ENCODE measurements around the gene ZNF280D. TPM values are rescaled to one million over a fixed set of nuclear protein-coding genes. Genes with fewer than 3 reads are reported as not detected.

The ZNF280D gene
- total RNA-seq, 1 donor from 2014 or later: 10.0 TPM

DNA sequence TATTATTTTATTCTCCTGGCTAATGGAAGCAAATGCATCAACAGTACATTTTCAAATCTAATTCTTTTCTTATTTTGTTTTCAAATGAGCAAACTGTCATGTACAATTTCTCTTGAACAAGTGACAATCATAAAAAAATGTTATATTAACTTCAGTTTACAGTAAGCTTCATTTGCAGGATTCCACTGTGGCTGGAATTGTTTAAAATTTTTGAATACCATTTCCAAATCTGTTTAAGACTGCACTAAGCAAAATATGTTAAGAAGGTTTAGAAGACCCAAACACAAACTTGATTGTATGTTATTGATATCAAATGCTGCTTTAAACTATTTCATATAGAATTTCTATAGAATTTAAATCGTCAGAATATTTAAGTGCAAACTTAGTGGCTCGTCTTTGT, 92.8 kb downstream of the ZNF280D start:
- Mint-ChIP-seq H3K4me3 (no peak overlapping the region), H3K36me3 (ENCODE audit: low read depth) (no peaks in the 10 kb centered on the region), H3K27me3 (ENCODE audit: low read depth) (no peaks in the 10 kb centered on the region), H3K4me1 (peaks cover 14% of the 10 kb centered on the region), H3K27ac (ENCODE audit: unreplicated experiment) (no peak overlapping the region), H3K9me3 (no peaks in the 10 kb centered on the region)
- no peak for DNase-seq (ENCODE audit: low read depth, low spot score)
- TF ChIP-seq, protein P1, sequence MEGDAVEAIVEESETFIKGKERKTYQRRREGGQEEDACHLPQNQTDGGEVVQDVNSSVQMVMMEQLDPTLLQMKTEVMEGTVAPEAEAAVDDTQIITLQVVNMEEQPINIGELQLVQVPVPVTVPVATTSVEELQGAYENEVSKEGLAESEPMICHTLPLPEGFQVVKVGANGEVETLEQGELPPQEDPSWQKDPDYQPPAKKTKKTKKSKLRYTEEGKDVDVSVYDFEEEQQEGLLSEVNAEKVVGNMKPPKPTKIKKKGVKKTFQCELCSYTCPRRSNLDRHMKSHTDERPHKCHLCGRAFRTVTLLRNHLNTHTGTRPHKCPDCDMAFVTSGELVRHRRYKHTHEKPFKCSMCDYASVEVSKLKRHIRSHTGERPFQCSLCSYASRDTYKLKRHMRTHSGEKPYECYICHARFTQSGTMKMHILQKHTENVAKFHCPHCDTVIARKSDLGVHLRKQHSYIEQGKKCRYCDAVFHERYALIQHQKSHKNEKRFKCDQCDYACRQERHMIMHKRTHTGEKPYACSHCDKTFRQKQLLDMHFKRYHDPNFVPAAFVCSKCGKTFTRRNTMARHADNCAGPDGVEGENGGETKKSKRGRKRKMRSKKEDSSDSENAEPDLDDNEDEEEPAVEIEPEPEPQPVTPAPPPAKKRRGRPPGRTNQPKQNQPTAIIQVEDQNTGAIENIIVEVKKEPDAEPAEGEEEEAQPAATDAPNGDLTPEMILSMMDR (conservative IDR thresholded peaks at IDR 0.05): no peak

DNA sequence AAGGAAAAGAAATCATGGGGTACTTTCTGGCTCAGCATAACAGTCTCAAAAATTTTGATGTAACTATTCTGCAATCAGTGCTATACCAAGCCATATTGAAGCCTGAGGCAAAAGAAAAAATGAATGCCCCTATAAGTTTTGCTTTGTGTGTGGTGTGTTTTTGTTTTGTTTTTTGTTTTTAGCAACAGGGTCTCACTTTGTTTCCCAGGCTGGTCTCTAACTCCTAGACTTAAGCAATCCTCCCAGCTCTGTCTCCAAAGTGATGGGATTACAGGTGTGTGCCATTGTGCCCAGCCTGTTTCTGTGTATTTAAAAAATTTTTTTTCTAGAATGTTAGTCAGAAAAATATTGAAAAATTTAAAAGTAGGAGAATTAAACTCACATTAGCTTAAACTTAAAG, 93.2 kb downstream of the ZNF280D start:
- Mint-ChIP-seq H3K4me3 (no peak overlapping the region), H3K4me1 (peaks cover 14% of the 10 kb centered on the region), H3K9me3 (no peaks in the 10 kb centered on the region), H3K36me3 (ENCODE audit: low read depth) (no peaks in the 10 kb centered on the region), H3K27ac (ENCODE audit: unreplicated experiment) (no peak overlapping the region), H3K27me3 (ENCODE audit: low read depth) (no peaks in the 10 kb centered on the region)
- no peak for DNase-seq (ENCODE audit: low read depth, low spot score)
- TF ChIP-seq, protein P1 (conservative IDR thresholded peaks at IDR 0.05): no peak

GRCh38 chr15:56639631-56640030, 93.7 kb downstream of the ZNF280D start:
- peaks cover 14% of the 10 kb centered on the region for H3K4me1 Mint-ChIP-seq
- TF ChIP-seq, protein P1 (conservative IDR thresholded peaks at IDR 0.05): no peak
- H3K9me3 Mint-ChIP-seq: no peaks in the 10 kb centered on the region
- no peaks in the 10 kb centered on the region for H3K27me3 Mint-ChIP-seq (ENCODE audit: low read depth)
- no peak overlapping the region for H3K4me3 Mint-ChIP-seq
- H3K36me3 Mint-ChIP-seq (ENCODE audit: low read depth): no peaks in the 10 kb centered on the region
- H3K27ac Mint-ChIP-seq (ENCODE audit: unreplicated experiment): no peak overlapping the region
- no peak for DNase-seq (ENCODE audit: low read depth, low spot score)

- Mint-ChIP-seq H3K27ac (ENCODE audit: unreplicated experiment) (no peak overlapping the region), H3K4me1 (no peaks in the 10 kb centered on the region), H3K4me3 (no peak overlapping the region), H3K27me3 (ENCODE audit: low read depth) (no peaks in the 10 kb centered on the region), H3K36me3 (ENCODE audit: low read depth) (no peaks in the 10 kb centered on the region), H3K9me3 (no peaks in the 10 kb centered on the region)
- no peak for DNase-seq (ENCODE audit: low read depth, low spot score)
- TF ChIP-seq, protein P1 (conservative IDR thresholded peaks at IDR 0.05): no peak
Measured at GRCh38 chr15:56631765-56632164, 101.5 kb downstream of the ZNF280D start.

GRCh38 chr15:56628893-56629532, 104.3 kb downstream of the ZNF280D start:
- TF ChIP-seq, protein P1 (conservative IDR thresholded peaks at IDR 0.05): no peak
- Mint-ChIP-seq H3K4me3 (no peak overlapping the region), H3K4me1 (no peaks in the 10 kb centered on the region), H3K9me3 (no peaks in the 10 kb centered on the region), H3K27me3 (ENCODE audit: low read depth) (no peaks in the 10 kb centered on the region), H3K27ac (ENCODE audit: unreplicated experiment) (no peak overlapping the region), H3K36me3 (ENCODE audit: low read depth) (no peaks in the 10 kb centered on the region)
- no peak for DNase-seq (ENCODE audit: low read depth, low spot score)

All from neural crest cell (in vitro differentiated cells).